DOHH2 (cell line): ENCODE data around the gene CRYBG2.
A peak's percentile ranks its signal among the peaks of the same experiment; 100 is the strongest.
"Not testable (repeated sequence)": the region's sequence is repeated elsewhere in the genome, so short reads cannot be mapped to it uniquely, and the experiment has no call there.

Experiments
- H3F3A ChIP-seq: fragments of 200-600 bp; sonication (generic), shearing (Covaris generic); 2 replicates; pipeline ENCODE4 v1.6.0; 2016; ENCODE audit warnings: antibody characterized with exemption, mild to moderate bottlenecking; ENCODE audit not compliant: control insufficient read depth, insufficient read depth
- H3K27ac ChIP-seq: fragments of 200-600 bp; sonication (generic); 2 replicates; pipeline ENCODE4 v1.5.1; 2014; ENCODE audit warnings: low read depth, mild to moderate bottlenecking, low read length, moderate library complexity
- H3K27me3 ChIP-seq: fragments of 200-600 bp; sonication (generic); 2 replicates; pipeline ENCODE4 v1.6.1; 2014; ENCODE audit warnings: mild to moderate bottlenecking, low read length, mixed read lengths; ENCODE audit not compliant: control insufficient read depth
- H3K36me3 ChIP-seq: fragments of 200-600 bp; sonication (generic); 2 replicates; pipeline ENCODE4 v1.6.1; 2014; ENCODE audit warnings: mild to moderate bottlenecking, low read length, moderate library complexity, mixed read lengths; ENCODE audit not compliant: control insufficient read depth
- H3K4me1 ChIP-seq: fragments of 200-600 bp; sonication (generic); 2 replicates; pipeline ENCODE4 v1.6.1; 2014; ENCODE audit warnings: mild to moderate bottlenecking, low read length, mixed read lengths; ENCODE audit not compliant: control insufficient read depth
- H3K4me2 ChIP-seq: fragments of 200-600 bp; sonication (generic); 2 replicates; pipeline ENCODE4 v1.6.0; 2014; ENCODE audit warnings: mild to moderate bottlenecking, low read length, moderate library complexity
- H3K4me3 ChIP-seq: fragments of 200-600 bp; sonication (generic); 2 replicates; pipeline ENCODE4 v1.5.1; 2014; ENCODE audit warnings: mild to moderate bottlenecking, low read length, mixed read lengths
- H3K79me2 ChIP-seq: fragments of 200-600 bp; sonication (generic); 2 replicates; pipeline ENCODE4 v1.6.1; 2014; ENCODE audit warnings: mild to moderate bottlenecking, low read length, mixed read lengths; ENCODE audit not compliant: control insufficient read depth
- H3K9me2 ChIP-seq: fragments of 200-600 bp; sonication (generic); replicated peaks from 2 replicates; pipeline ENCODE4 v1.6.1; 2014; ENCODE audit warnings: mild to moderate bottlenecking, low read length, mixed read lengths; ENCODE audit not compliant: control insufficient read depth
- H3K9me3 ChIP-seq: fragments of 200-600 bp; sonication (generic); 2 replicates; pipeline ENCODE4 v1.6.1; 2014; ENCODE audit warnings: antibody characterized with exemption, low read length, mixed read lengths; ENCODE audit not compliant: control insufficient read depth, insufficient read depth
- H4K20me1 ChIP-seq: fragments of 200-600 bp; sonication (generic); 2 replicates; pipeline ENCODE4 v1.6.0; 2014; ENCODE audit warnings: low read depth, mild to moderate bottlenecking, antibody characterized with exemption, low read length, moderate library complexity; ENCODE audit not compliant: control insufficient read depth, insufficient read depth
- CTCF ChIP-seq: fragments of 200-600 bp; sonication (generic); IDR thresholded peaks from one replicate; pipeline ENCODE4 v1.5.1; 2014; ENCODE audit warnings: antibody characterized with exemption, mild to moderate bottlenecking, low read depth, low read length; ENCODE audit not compliant: poor library complexity, severe bottlenecking
- EZH2phosphoT487 ChIP-seq: fragments of 200-600 bp; sonication (generic); IDR thresholded peaks from 2 replicates; pipeline ENCODE4 v1.6.1; 2017; ENCODE audit warnings: borderline replicate concordance, mild to moderate bottlenecking, antibody characterized with exemption, low read length, moderate library complexity, mixed read lengths

CRYBG2 gene

GRCh38 chr1:26376050-26376449 lies 22.1 kb upstream of the CRYBG2 start:
- H3K4me3 ChIP-seq, result no peak overlapping the region
- peaks cover 12% of the 10 kb centered on the region for H3K4me1 ChIP-seq
- H3K9me2 ChIP-seq, result no peaks in the 10 kb centered on the region
- no peaks in the 10 kb centered on the region for H3F3A ChIP-seq
- TF ChIP-seq EZH2phosphoT487 (no peak), CTCF (no peak)
- H4K20me1 ChIP-seq, result no peaks in the 10 kb centered on the region
- H3K27ac ChIP-seq, result no peak overlapping the region
- peaks cover 24% of the 10 kb centered on the region for H3K27me3 ChIP-seq
- no peaks in the 10 kb centered on the region for H3K9me3 ChIP-seq
- H3K79me2 ChIP-seq, result no peaks in the 10 kb centered on the region
- H3K4me2 ChIP-seq, result no peak overlapping the region
- no peaks in the 10 kb centered on the region for H3K36me3 ChIP-seq

GRCh38 chr1:26375081-26375480 lies 21.2 kb upstream of the CRYBG2 start:
- Histone ChIP-seq H3K4me2 (peak overlapping the region; percentile 21; the same call in 1 of the 2 replicates), H3K9me2 (no peaks in the 10 kb centered on the region), H3K79me2 (no peaks in the 10 kb centered on the region), H4K20me1 (no peaks in the 10 kb centered on the region), H3K4me3 (no peak overlapping the region), H3K27me3 (peaks cover 24% of the 10 kb centered on the region), H3K9me3 (no peaks in the 10 kb centered on the region), H3K27ac (no peak overlapping the region), H3F3A (no peaks in the 10 kb centered on the region), H3K36me3 (no peaks in the 10 kb centered on the region), H3K4me1 (peaks cover 12% of the 10 kb centered on the region)
- TF ChIP-seq CTCF (no peak), EZH2phosphoT487 (no peak)

- H3K4me1 ChIP-seq, result peaks cover 12% of the 10 kb centered on the region
- not testable (repeated sequence) for H3K36me3 ChIP-seq, H3F3A ChIP-seq, H3K79me2 ChIP-seq, H3K9me2 ChIP-seq, H4K20me1 ChIP-seq, H3K27ac ChIP-seq, H3K4me3 ChIP-seq, H3K4me2 ChIP-seq, H3K9me3 ChIP-seq
- H3K27me3 ChIP-seq, result peaks cover 24% of the 10 kb centered on the region
These were observed 20.4 kb upstream of the CRYBG2 start for GRCh38 chr1:26374361-26374760.

- Histone ChIP-seq H4K20me1 (no peaks in the 10 kb centered on the region), H3K79me2 (no peaks in the 10 kb centered on the region), H3K27me3 (peaks cover 24% of the 10 kb centered on the region), H3K4me3 (no peak overlapping the region), H3K36me3 (no peaks in the 10 kb centered on the region), H3K9me2 (no peaks in the 10 kb centered on the region), H3F3A (no peaks in the 10 kb centered on the region), H3K27ac (no peak overlapping the region), H3K9me3 (no peaks in the 10 kb centered on the region), H3K4me2 (no peak overlapping the region), H3K4me1 (peaks cover 12% of the 10 kb centered on the region)
- TF ChIP-seq CTCF (no peak), EZH2phosphoT487 (no peak)
These were observed 19.9 kb upstream of the CRYBG2 start for GRCh38 chr1:26373789-26374188.
